GF-D8 (cell line): ENCODE data around the gene SRGAP3.
"Not testable (repeated sequence)": the region's sequence is repeated elsewhere in the genome, so short reads cannot be mapped to it uniquely, and the experiment has no call there.

Experiments
- DNase-seq: peaks from one replicate; lab custom pipeline; 2025; lab: John Stamatoyannopoulos, UW

SRGAP3 gene

DNA sequence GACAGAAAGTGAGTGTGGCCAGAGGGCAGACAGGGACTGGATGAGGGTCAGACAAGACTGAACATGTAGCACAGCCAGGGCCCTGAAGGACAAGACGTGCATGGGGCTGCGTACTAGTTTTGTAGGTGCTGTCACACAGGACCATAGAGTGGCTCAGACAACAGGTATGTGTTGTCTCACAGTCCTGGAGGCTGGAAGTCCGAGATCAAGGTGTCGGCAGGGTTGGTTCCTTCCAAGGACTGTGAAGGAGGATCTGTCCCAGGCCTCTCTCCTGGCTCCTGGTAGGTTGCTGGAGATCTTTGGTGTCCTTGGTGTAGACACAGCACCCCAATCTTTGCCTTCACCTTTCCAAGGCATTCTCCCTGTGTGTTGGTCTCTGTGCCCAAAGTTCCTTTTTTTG, 136.4 kb downstream of the SRGAP3 start:
- DNase-seq, result no peak

DNA sequence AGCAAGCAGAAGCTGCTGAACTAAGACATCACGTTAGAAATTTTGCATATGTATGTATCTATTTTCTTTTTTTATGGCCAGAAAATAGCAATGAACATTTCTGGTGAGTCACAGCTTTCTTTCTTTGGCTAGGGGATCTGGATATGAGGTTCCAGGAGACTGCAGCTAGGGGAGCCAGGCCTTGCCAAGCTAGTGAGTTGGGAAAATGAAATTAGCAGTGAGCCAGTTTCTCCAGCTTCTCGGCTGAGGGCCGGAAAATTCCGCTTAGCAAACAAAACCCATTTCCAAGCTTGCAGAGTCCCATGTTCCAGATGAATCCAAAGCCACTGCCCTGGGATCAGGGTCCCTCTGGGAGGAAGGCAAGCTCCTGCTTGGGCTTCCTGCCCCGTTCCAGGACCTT, 137.6 kb downstream of the SRGAP3 start:
- DNase-seq, result no peak

DNA sequence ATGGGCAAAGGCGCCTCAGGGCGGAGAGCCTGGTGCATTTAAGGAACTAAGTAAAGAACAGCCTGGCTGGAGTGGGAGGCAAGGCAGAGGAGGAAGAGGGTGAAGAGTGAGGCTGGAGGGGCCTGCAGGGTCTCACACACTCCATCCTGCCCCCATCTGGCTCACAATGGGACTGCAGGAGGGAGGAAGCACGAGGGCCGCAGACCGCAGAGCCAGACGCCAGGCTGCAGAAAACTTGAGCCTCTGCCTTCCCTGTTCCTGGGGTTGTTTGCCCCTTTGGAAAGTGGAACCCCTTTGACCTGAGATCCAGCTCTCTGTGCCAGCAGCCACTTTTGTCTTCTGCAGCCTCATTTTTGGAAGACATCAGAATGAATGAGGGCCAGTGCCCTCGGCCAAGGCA, 138.0 kb downstream of the SRGAP3 start:
- DNase-seq, result no peak

DNA sequence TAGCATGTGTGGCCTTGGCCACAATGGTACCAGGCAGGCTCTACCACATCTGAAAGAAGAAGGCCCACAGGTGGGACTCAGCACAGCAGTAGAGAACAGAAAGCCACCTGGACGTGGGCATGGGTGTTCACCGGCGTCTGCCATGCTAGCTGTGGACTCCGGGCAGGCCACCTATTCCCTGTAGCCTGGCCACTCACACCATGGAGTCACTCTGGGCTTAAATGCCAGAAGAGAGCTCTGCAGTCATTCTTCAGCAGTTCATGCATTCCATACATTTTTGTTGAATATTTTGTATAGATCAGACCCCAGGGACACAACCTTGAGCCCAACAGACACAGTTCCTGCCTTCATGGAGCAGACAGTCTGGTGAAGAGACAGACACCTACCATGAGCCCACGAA, 138.6 kb downstream of the SRGAP3 start:
- DNase-seq, result no peak

DNA sequence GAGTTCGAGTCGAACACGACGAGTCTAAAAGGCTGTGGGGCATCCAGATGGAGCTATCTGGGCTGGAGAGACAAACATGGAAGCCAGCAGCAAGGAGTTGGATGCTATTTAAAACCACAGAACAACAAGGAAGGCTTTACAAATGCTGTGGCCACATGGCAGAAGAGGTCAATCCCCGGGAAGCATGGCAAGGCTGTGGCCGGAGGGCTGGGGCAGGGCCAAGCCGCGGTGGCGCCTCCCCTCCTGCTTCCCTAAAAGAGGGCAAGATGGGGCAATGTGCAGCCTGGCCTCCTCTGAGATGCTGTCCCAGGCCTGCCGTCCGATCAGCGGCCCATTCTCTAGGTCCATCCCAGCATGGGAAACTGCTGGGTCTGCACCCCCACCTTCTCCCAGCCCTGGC, 139.1 kb downstream of the SRGAP3 start:
- DNase-seq, result no peak

DNA sequence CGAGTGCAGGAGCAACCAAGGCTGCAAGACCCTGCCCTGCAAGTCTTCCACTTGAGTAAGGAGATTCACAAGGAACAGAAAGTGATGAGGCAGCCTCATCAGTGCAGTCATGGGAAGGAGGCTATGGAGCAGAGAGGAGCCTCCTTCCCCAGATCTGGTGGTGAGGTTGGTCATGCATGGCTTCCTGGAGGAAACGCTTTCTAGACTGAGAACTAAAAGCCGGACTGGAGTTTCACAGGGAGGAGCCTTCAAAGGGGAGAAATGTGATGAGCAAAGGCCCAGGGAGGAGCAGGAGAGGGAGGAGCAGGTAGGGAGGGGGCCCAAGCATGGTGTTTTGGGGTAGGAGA, 139.9 kb downstream of the SRGAP3 start:
- DNase-seq, result no peak

DNA sequence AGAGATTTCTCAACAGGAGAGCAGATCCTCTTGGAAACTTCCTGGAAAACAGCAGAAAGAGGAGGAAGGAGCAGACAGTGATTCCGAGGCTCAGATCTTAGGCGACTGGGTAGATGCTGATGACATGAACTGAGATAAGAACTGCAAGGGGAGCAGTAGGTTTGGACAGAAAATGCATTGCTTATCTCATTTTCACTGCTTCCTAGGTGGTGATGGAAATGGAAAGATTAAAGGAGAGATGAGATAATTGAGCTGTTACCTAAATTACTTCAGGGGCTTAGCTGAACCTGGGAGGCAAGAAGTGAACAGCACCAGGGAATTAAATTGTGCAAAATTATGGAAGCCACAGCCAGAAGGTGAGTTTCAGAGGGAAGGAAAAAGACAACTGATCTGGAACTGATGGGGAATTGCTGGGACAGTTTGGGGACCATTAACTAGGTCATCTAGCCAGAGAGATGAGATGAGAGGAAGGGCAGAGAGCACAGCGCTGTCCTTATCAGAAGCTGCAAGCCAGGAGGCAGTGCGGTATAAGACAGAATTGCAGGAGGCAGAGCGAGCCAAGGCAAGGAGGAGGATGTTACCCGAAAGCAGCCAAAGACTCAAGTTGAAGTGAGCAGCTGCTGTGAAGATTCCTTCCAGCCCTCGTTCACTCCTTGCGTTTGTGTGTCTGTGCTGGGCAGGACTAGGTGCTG, 140.4 kb downstream of the SRGAP3 start:
- no peak for DNase-seq

DNA sequence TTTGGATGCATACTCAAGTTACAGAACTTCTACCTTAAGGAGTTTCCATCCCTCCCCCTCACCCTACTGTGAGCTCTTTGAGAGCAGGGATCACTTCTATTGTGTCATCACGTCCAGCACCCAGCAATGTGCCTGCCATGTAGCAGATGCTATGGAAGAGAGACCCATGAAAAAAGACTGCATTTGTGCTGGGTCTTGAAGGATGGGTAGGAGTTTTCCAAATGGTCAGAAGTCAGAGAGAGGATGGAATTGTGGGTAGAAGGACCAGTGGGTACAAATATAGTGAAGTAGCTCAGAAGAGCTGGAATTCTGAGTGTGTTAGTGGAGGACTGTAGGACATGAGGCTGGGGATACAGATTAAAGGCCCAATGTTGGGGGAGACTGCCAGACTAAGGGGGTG, 141.7 kb downstream of the SRGAP3 start:
- DNase-seq, result no peak

DNA sequence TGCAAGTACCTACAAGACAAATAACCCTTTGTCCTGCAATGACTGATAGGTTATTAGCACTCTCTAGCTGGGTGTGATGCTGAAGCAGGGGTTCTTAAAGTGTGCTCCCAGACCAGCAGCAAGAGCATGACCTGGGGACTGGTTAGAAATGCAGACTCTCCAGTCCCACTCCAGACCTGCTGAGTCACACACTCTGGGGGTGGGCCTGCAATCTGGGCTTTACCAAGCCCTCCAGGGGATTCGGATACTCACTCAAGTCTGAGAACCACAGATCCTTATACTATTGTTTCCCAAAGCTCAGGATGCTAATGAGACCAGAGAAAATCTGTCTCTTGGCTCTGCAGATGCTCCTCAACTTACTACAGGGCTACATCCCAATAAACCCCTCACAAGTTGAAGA, 144.0 kb downstream of the SRGAP3 start:
- no peak for DNase-seq

DNA sequence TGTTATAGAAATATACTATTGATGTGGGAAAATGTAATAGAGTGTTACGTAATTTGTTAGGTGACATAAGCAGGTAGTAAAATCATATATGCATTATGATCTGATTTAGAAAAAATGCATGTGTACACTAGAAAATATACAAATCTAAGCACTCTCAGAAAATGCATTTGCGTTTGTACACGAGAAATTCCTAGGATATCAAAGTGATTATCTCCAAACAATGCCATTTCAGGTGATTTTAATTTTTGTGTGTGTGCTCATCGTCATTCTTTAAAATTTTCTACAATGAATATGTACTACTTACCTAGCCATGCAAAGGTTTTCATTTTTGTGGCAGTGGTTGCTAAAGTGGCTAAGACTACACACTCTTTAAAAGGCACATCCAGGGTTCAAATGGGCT, 145.3 kb downstream of the SRGAP3 start:
- DNase-seq, result no peak

DNA sequence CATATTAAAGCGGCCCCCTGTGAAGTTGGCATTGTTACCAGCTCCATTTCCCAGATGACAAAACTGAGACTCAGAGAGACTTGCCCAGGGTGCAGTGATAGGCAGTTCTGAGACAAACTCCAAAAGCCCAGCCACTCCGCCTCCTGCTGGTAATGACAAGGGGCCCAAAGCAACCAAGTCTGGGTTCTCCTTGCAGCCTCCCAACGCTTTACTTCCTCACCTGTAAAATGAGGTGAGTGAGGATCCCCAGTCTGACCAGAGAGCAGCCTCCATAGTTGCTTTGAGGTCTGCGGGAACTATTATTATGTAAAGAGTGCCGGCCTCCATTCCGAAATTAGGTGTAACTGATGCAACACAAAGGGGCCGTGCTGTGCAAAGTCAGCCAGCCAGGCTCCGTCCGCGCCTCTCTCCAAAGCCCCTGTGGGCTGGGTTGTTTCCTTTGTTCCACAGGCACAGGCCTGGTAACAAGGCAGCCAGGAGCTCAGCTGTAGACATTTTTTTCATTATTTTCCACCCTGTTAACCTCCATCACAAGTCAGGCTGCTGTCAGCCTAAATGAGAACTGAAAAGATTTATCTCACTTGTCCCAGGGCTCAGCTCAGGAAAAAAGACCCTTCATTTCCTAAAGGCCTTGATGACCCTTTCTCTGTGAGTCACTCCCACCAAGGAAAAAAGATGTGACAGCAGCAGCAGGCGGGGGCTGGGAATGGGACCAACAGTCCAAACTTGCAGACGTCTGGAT, 147.0 kb downstream of the SRGAP3 start:
- no peak for DNase-seq

DNA sequence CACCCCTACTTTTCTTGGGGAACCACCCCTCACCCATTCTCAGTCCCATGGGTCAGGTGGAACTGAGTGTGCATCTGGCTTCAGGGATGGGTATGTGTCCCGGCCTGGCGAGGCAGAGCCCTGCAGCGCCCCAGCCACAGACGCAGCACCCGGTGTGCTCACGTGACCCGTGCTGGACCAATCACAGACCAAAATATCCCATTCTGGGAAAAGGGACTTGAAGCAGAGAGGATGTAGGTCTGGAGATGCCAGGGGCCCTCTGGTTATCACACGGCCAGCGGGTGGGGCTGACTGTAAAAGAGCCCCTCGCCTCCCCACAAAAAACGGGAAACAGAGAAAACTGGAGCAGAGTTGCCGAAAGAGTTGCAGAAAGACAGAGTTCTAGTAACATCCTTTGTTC, 148.2 kb downstream of the SRGAP3 start:
- DNase-seq, result no peak

DNA sequence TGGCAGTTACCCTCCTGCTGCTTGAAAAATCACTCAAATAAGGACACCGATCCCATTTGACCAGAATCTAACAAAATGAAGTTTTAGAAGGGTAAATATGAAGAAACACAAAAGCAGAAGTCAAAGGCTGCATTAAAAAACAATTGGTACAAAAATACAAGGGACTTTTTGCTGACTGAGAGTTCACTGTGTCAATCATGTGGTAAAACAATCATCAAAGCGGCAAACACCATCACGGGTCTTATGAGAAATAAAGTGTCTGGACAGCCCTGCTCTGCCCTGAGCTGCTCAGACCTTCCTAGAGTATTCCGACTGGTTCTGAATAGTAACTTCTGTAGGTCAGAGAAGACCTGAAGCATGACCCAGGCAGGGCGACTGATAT, 148.9 kb downstream of the SRGAP3 start:
- no peak for DNase-seq

DNA sequence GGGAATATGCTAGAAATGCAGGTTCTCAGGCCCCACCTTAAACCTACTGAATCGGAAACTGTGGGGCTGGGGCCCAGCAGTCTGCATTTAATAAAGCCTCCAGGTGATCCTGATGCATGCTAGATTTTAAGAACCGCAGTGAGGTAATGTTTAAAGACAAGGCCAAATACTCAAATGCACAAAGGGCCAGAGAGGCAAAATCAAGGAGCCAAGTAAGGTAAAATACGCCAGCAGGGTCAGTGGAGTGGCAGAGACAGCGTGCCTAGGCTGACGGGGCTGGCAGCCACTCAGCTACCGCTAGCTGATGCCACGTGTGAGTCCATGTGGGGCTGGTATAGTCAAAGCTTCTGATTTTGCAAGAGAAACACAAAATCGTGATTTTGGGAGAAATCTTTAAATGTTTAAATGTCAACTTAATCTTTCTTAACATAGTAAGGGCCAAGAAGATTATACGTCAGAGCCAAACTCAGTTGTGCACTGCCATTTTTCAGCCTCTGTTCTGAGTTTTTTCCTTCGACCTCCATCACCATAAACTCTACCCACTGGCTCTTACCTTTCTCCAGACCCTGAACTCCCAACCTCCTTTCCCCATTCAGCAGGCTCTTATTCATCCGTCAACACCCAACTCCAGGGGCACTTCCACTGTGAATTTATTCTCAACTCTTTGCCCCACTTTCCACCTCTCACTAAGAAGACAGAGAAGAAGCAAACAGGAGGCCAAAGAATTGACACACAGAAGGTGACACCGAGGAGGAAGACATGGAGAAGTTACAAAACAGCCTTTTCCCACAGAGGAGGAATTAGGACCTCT, 149.5 kb downstream of the SRGAP3 start:
- no peak for DNase-seq

DNA sequence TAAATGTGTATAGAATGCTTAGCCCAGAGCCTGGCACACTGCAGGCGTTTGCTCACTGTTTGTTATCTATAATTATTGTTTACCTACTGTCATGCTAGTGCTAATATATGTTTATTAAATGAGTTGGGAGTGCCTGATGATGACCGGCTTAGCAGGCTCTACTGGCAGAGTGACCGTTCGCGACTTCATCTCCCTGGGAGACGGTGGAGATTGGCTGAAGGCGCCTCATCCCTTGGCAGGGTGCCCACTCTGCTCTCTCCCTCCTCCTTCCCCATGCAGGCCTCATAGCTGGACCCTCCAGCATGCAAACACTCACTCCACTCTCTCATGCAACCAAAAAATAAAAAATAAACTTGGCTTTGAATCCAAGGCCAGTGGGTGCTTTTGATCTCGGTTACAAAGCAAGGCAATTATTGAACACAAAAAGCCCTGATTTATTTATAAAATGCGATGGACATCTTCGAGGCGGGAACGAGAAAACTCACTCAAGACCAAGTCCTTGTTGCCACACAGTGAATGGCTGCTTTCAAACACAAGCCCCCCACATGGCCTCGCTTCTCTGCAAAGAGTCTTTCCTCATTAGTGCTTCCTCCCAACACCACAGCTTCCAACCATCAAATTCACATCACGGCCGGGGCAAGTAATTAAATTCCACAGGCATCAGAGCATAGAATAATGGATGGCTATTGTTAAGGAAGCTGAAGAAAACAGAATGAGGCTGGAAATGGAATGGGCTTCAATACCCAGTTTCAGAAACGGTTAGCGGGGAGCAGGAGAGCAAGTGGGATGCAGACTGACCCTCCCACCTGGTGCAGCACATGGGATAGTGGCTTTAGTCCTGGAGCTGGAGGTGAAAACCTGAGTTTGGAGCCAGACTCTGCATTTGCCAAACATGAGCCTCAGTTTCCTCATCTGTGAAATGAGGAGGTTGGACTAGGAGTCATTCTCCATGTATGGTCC, 150.4 kb downstream of the SRGAP3 start:
- no peak for DNase-seq

DNA sequence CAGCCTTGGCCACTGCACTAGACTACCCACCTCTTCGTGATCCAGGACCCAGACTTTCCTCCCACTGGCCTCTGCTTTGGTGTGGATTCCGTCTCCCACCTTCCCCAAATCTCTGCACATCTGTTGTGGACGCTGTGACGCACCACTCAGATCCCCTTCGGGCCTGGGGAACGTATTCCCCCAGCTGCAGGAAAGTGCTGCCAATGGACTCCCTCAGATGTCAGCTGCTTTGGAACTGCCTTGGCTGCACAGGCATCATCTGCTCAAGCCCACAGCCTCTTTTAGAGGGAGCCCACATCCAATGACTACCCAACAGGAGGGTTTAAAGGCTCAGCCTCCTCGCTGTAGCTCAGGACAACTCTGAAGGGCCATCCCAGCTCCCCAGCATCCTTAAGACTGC, 152.0 kb downstream of the SRGAP3 start:
- no peak for DNase-seq

DNA sequence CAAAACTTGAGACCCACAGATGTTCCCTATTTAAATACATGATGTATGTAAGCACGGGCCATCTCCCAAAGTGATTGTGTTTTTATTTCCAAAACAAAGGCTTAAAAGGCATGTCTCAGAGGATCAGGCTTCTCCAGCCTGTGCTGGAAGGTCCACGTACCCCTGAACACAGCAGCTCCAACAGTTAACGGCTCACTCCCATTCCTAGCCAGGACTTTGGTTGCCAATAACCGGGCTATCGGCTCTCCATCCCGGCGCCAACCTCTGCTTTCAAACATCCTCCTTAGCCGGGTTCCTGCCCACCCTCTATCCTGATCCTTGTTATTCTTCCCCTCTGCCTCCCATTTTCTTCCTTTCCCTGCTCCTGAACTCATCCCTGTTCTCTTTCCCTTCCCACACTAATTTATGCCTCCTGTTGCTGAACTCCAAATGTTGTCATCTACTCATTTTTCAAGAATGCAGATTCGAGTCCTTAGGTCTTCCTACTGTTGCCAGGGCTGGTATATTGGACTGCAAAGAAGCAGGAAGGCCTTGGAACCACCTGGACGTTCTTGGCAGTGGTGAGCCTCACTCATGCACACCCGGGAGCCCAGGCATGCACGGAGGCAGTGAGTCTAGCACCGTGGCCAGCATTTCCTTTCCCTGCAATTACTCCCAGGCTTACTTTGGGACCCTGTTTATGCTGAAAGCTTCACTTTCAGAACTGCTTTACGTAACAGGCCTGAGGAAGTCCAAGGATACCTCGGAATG, 157.8 kb downstream of the SRGAP3 start:
- no peak for DNase-seq

DNA sequence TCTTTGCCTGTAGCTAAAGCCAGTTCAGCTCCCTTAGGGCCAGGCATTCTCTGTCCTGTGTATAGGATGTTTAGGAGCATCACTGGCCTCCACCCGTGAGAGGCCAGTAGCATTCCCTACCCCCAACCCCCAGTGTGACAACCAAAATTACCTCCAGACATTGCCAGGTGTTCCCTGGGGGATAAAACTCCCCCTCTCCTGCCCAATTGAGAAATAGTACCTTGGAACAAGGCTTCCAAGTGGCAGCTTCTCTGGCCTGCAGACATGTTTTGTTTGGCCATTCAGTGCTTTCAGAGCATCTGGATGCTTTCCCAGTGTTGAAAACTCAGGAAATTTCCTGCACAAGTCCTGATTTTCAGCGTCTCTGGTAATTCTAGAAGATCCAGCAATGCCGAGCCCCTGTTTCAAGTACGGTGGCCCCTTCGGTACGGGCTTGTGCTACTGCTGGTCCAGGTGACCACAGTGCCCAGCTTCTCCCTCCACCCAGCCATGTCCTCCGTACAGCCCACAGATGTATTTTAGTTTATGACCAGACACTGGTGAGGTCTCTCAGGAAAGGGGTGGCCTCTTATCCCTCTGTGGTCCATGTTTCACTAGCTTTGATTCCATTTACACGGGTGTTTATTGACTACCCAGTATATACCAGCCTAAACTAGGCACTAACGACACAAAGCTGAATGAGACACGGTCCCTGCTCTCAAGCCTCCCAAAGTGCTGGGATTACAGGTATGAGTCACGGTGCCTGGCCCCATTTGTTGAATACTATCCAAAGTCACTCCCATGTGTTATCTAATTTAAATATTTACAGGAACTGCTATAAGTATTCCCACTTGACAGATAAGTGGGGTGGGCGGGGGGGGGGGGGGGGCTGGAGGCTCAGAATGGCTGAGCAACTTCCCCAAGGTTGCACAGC, 160.7 kb downstream of the SRGAP3 start:
- DNase-seq, result no peak

DNA sequence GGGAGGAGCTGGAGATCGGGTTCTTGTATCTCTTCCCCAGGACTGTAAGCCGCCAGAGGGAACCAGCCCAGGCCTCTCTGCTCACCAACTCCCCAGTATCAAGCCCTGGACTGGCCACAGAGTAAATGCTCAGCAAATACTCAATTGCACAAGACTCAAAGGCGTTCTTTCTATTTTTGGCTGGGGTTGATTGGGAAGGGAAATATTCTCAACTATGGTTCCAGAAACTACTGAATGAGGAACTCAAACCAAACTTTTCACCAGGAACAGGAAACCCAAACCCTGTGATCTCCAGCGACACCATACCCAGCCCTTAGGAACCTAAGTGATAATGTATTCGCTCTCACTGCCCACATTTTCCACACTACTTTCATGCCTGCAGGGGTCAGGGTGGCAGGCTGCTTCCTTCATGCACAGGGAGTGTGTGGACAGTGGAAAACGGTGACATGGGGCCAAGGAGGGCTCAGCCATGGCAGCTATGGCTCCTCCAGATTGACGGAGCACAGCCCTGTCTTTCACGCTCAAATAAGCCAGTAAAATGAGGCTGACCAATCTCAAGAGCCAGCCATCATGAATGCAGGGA, 161.5 kb downstream of the SRGAP3 start:
- no peak for DNase-seq

DNA sequence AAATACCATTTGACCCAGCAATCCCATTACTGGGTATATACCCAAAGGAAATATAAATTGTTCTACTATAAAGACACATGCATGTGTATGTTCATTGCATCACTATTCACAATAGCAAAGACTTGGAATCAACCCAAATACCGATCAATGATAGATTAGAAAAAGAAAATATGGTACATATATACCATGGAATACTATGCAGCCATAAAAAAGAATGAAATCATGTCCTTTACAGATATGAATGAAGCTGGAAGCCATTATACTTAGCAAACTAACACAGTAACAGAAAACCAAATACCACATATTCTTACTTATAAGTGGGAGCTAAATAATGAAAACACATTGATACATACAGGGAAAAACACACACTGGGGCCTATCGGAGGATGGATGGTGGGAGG, 164.0 kb downstream of the SRGAP3 start:
- DNase-seq, result not testable (repeated sequence)
